HepG2 (cell line): ENCODE results near the gene SLC39A2. TPM values are rescaled to one million over a fixed set of nuclear protein-coding genes. Genes with fewer than 3 reads are reported as not detected.
A peak's percentile ranks its signal among the peaks of the same experiment; 100 is the strongest.

ENCODE experiments used
- ATAC-seq: fragments of 200-7000 bp; cut with Tn5 transposase; 3 replicates; pipeline ENCODE4 v1.9.1; 2020; ENCODE audit warnings: mild to moderate bottlenecking, moderate library complexity
- BruUV-seq: library from RNA; stranded (reverse); fragments of 400-500 nt; replicated peaks from 2 replicates; lab custom pipeline; 2021; lab: Mats Ljungman, UMichigan
- CTCF ChIA-PET: fragments of 300-600 bp; formaldehyde crosslinking; extraction: SDS; loops from one replicate; lab custom pipeline; 2021; ENCODE audit warnings: low total read pairs, inconsistent platforms, low intra/inter-chr PET ratio; lab: Yijun Ruan, JAX
- POLR2A ChIA-PET: fragments of 350-600 bp; sonication (Branson Sonifier 250); formaldehyde crosslinking; loops from one replicate; lab custom pipeline; 2020; ENCODE audit warnings: antibody characterized with exemption, inconsistent platforms; lab: Yijun Ruan, JAX
- DNase-seq: peaks from one replicate; pipeline ENCODE4 v3.0.0-alpha.2; 2015; ENCODE audit warnings: low spot score
- FAIRE-seq: peaks from 3 replicates; lab custom pipeline; 2011; peaks lifted over from hg19 to GRCh38; lab: Jason Lieb, UNC
- H2AFZ ChIP-seq: one replicate; pipeline ENCODE4 v1.6.1; 2011; ENCODE audit warnings: low read length, inconsistent platforms
- H3K27ac ChIP-seq: fragments of 300-600 bp; 3 replicates; pipeline ENCODE4 v1.8.0; 2011; ENCODE audit warnings: mixed run types, mild to moderate bottlenecking, mixed read lengths, low read length, inconsistent platforms; ENCODE audit not compliant: insufficient read depth; ENCODE audit errors: extremely low read length
- H3K27me3 ChIP-seq, 2 experiments: fragments of 200-600 bp in 1 of 2; 2 replicates in 1 of 2; 3 replicates in 1 of 2; pipeline versions ENCODE4 v1.6.0 to v1.8.0; 2011; ENCODE audit warnings: low read length in 2 of 2, mild to moderate bottlenecking in 2 of 2, moderate library complexity in 2 of 2, inconsistent platforms in 1 of 2; ENCODE audit not compliant: insufficient read depth in 2 of 2, control insufficient read depth in 1 of 2
- H3K36me3 ChIP-seq, 2 experiments: fragments of 200-600 bp in 1 of 2; replicated peaks in 1 of 2; 2 replicates in 1 of 2; 3 replicates in 1 of 2; pipeline versions ENCODE4 v1.5.1 to v1.8.0; 2011; ENCODE audit warnings: low read length in 2 of 2, inconsistent platforms in 1 of 2; ENCODE audit not compliant: insufficient read depth in 2 of 2, control insufficient read depth in 1 of 2
- H3K4me1 ChIP-seq: 2 replicates; pipeline ENCODE4 v1.5.1; 2012; ENCODE audit warnings: low read length, inconsistent platforms; ENCODE audit not compliant: insufficient read depth
- H3K4me2 ChIP-seq: 2 replicates; pipeline ENCODE4 v1.6.0; 2011; ENCODE audit warnings: low read depth, low read length, inconsistent platforms
- H3K4me3 ChIP-seq, 3 experiments: fragments of 200-600 bp in 1 of 3; sonication (generic), shearing (Covaris generic) in 1 of 3; replicated peaks in 1 of 3; 2 replicates each; pipeline ENCODE4 v1.5.1; 2011 to 2016; ENCODE audit warnings: low read length in 3 of 3, inconsistent platforms in 2 of 3, low read depth in 2 of 3, mild to moderate bottlenecking in 2 of 3, control low read depth in 1 of 3, mixed read lengths in 1 of 3; ENCODE audit not compliant: insufficient read depth in 1 of 3
- H3K79me2 ChIP-seq: one replicate; pipeline ENCODE4 v1.6.1; 2011; ENCODE audit warnings: low read length, inconsistent platforms; ENCODE audit not compliant: insufficient read depth
- H3K9ac ChIP-seq: 2 replicates; pipeline ENCODE4 v1.6.0; 2011; ENCODE audit warnings: mild to moderate bottlenecking, low read depth, low read length, inconsistent platforms; ENCODE audit not compliant: insufficient read depth
- H3K9me3 ChIP-seq: 2 replicates; pipeline ENCODE4 v1.5.1; 2012; ENCODE audit warnings: mild to moderate bottlenecking, low read length
- H4K20me1 ChIP-seq: 2 replicates; pipeline ENCODE4 v1.6.0; 2011; ENCODE audit warnings: inconsistent platforms, mild to moderate bottlenecking, low read length, moderate library complexity; ENCODE audit not compliant: insufficient read depth
- DMTF1 ChIP-seq: sonication (generic); formaldehyde crosslinking; IDR thresholded peaks from 2 replicates; pipeline ENCODE4 v1.4.0; 2020; ENCODE audit warnings: mild to moderate bottlenecking, missing genetic modification reagents
- NFIC ChIP-seq: IDR thresholded peaks from 2 replicates; pipeline ENCODE4 v1.6.1; 2012; ENCODE audit warnings: mild to moderate bottlenecking, low read length, inconsistent platforms
- ZNF121 ChIP-seq: sonication (generic); formaldehyde crosslinking; IDR thresholded peaks from 2 replicates; pipeline ENCODE4 v1.5.0; 2020; ENCODE audit warnings: mild to moderate bottlenecking, missing genetic modification reagents
- ZNF510 ChIP-seq: sonication (generic); formaldehyde crosslinking; IDR thresholded peaks from 2 replicates; pipeline ENCODE4 v1.4.0; 2020; ENCODE audit warnings: low read depth, mild to moderate bottlenecking, missing genetic modification reagents
- ZNF572 ChIP-seq: sonication (generic); formaldehyde crosslinking; IDR thresholded peaks from 2 replicates; pipeline ENCODE4 v1.5.1; 2020; ENCODE audit warnings: mild to moderate bottlenecking, missing genetic modification reagents
- ZNF7 ChIP-seq: IDR thresholded peaks from 2 replicates; pipeline ENCODE4 v1.6.1; 2016; ENCODE audit warnings: missing biosample characterization, missing genetic modification reagents
- WGBS: methylation state at CpG from one replicate; pipeline ENCODE4 v1.1.6; 2017; ENCODE audit warnings: low lambda C conversion rate; 5-methylcytosine and 5-hydroxymethylcytosine counted together
- in situ Hi-C: cut with HindIII; loops from 2 replicates; pipeline ENCODE4 v1.10.0; 2017; ENCODE audit warnings: low pct_unique_long_range_greater_than_20kb; ENCODE audit not compliant: extremely low pct_ligation_motif_present
- intact Hi-C: fragments of 100-400 bp; cut with micrococcal nuclease; formaldehyde crosslinking; loops from one replicate; pipeline ENCODE4 v1.10.0; 2022; ENCODE audit not compliant: unreplicated experiment
- polyA plus RNA-seq, 8 experiments: library from polyadenylated mRNA; depleted of rRNA in 3 of 8; stranded (reverse) in 7 of 8; unstranded in 1 of 8; fragments of >200 nt; fragmentation: Illumina TruSeq in 4 of 8; extraction: Trizol in 4 of 8; gene quantifications; 2 replicates each; pipeline versions ENCODE4 v1.2.1 to v1.2.3, GENCODE V29; 2011 to 2016; ENCODE audit warnings: low read depth in 4 of 8, missing spikeins in 1 of 8, mixed read lengths in 1 of 8; ENCODE audit not compliant: insufficient read depth in 1 of 8
- total RNA-seq, 5 experiments: library from RNA; depleted of rRNA; stranded (reverse); fragments of >200 nt; fragmentation: Illumina TruSeq; extraction: Trizol; gene quantifications; 2 replicates each; pipeline ENCODE4 v1.2.3, GENCODE V29; 2016; ENCODE audit warnings: low read depth in 1 of 5

The SLC39A2 gene
- total and polyA plus RNA-seq, 2 of the 13 experiments (the other 11 are each of a cell fraction or from before 2014, with no cell fraction given): 0.08 to 0.11 TPM

- H3K27ac ChIP-seq: no peak overlapping the region
- POLR2A ChIA-PET: interaction anchor here (1.0 to 8.0 kb wide), 24 partner anchors 9 to 92 kb away, joined by 3 to 112 read pairs (median 8); partner anchors contain the start of genes ARHGEF40 and NDRG2
- H3K4me1 ChIP-seq: peaks cover 30% of the 10 kb centered on the region
- WGBS: 94% methylated on average over 6 of the region's 6 CpGs
- no peak overlapping the region for H3K4me2 ChIP-seq
- no peak for FAIRE-seq
- no peaks in the 10 kb centered on the region for H3K79me2 ChIP-seq
- H3K9me3 ChIP-seq: no peaks in the 10 kb centered on the region
- intact Hi-C loops: no loop called here
- H3K4me3 ChIP-seq: no peak overlapping the region
- H3K9ac ChIP-seq: no peak overlapping the region
- peaks cover 20 to 31% of the 10 kb centered on the region in 2 experiments; a peak in 4 of 5 replicates for H3K36me3 ChIP-seq
- TF ChIP-seq NFIC: no peak
- 0 out of 2 replicates have a peak, but pooled peaks have one; percentile 74 for TF ChIP-seq ZNF510 (CRISPR knock-in tag)
- no peak for TF ChIP-seq DMTF1 (CRISPR knock-in tag)
- TF ChIP-seq ZNF121 (CRISPR knock-in tag): no peak
- TF ChIP-seq ZNF7 (CRISPR knock-in tag): no peak
- no peak for TF ChIP-seq ZNF572 (CRISPR knock-in tag)
- TF ChIP-seq, all 625 proteins: peak for 1
- ATAC-seq (no peak), DNase-seq (no peak)
- in situ Hi-C loops: loop anchor here (5.0 kb wide), 1 partner anchor 87 kb away; the partner anchor contains the start of gene TMEM253
- CTCF ChIA-PET: interaction anchor here (0.9 to 7.1 kb wide), 12 partner anchors 10 to 122 kb away, joined by 4 to 174 read pairs (median 10); partner anchors contain the start of genes ARHGEF40 and RNASE8
- Histone ChIP-seq H3K27me3 (peaks cover 0 to 3% of the 10 kb centered on the region in 2 experiments; a peak in 1 of 5 replicates), H4K20me1 (no peaks in the 10 kb centered on the region), H2AFZ (no peak overlapping the region)
- no TSS peak for BruUV-seq
Observed at GRCh38 chr14:21015312-21015711, 16.2 kb downstream of the SLC39A2 start.
